BJ (cell line): ENCODE measurements around the gene EIF2S2. TPM values are rescaled to one million over a fixed set of nuclear protein-coding genes. Genes with fewer than 3 reads are reported as not detected.
A peak's percentile ranks its signal among the peaks of the same experiment; 100 is the strongest.

Experiments used
- CTCF ChIA-PET: fragments of 350-600 bp; formaldehyde crosslinking; extraction: SDS; loops from one replicate; lab custom pipeline; 2021; ENCODE audit warnings: antibody characterized with exemption, inconsistent platforms; lab: Yijun Ruan, JAX
- POLR2A ChIA-PET: fragments of 300-600 bp; sonication (Branson Sonifier 250); formaldehyde crosslinking; extraction: SDS; loops from one replicate; lab custom pipeline; 2021; ENCODE audit warnings: antibody characterized with exemption; lab: Charles Lee
- DNase-seq: peaks from one replicate; pipeline ENCODE4 v3.0.0-alpha.2; 2011; ENCODE audit warnings: low read depth
- H3K27me3 ChIP-seq: 2 replicates; pipeline ENCODE4 v1.6.0; 2011; ENCODE audit warnings: low read length; ENCODE audit not compliant: control insufficient read depth, insufficient read depth
- H3K36me3 ChIP-seq: 2 replicates; pipeline ENCODE4 v1.5.1; 2011; ENCODE audit warnings: low read length; ENCODE audit not compliant: control insufficient read depth, insufficient read depth
- H3K4me3 ChIP-seq: 2 replicates; pipeline ENCODE4 v1.5.1; 2011; ENCODE audit warnings: low read depth, mild to moderate bottlenecking, control low read depth, low read length
- polyA plus RNA-seq: library from polyadenylated mRNA; depleted of rRNA; stranded (reverse); fragments of >200 nt; gene quantifications from 2 replicates; pipeline ENCODE4 v1.2.3, GENCODE V29; 2011
- TF ChIP-seq, protein P1 (sequence below): IDR thresholded peaks from 2 replicates; pipeline ENCODE4 v1.5.1; 2011; ENCODE audit warnings: low read depth, mild to moderate bottlenecking, control low read depth, inconsistent platforms, low read length, moderate library complexity; ENCODE audit not compliant: insufficient read depth

Gene EIF2S2
- polyA plus RNA-seq, 1 experiment = 78.6 TPM

GRCh38 chr20:34066476-34067090 lies 45.5 kb downstream of the EIF2S2 start:
- ChIA-PET CTCF (interaction anchor here (0.6 to 9.0 kb wide), 4 partner anchors 64 to 1081 kb away, joined by 3 to 117 read pairs (median 6); partner anchors contain the start of gene RALY), POLR2A (no interaction called here)
- Histone ChIP-seq H3K27me3 (no peaks in the 10 kb centered on the region), H3K4me3 (no peak overlapping the region), H3K36me3 (no peaks in the 10 kb centered on the region; the same call in 1 of the 2 replicates)
- TF ChIP-seq, protein P1, sequence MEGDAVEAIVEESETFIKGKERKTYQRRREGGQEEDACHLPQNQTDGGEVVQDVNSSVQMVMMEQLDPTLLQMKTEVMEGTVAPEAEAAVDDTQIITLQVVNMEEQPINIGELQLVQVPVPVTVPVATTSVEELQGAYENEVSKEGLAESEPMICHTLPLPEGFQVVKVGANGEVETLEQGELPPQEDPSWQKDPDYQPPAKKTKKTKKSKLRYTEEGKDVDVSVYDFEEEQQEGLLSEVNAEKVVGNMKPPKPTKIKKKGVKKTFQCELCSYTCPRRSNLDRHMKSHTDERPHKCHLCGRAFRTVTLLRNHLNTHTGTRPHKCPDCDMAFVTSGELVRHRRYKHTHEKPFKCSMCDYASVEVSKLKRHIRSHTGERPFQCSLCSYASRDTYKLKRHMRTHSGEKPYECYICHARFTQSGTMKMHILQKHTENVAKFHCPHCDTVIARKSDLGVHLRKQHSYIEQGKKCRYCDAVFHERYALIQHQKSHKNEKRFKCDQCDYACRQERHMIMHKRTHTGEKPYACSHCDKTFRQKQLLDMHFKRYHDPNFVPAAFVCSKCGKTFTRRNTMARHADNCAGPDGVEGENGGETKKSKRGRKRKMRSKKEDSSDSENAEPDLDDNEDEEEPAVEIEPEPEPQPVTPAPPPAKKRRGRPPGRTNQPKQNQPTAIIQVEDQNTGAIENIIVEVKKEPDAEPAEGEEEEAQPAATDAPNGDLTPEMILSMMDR = no peak
- peak; percentile 70 for DNase-seq

GRCh38 chr20:34065260-34065659 lies 46.8 kb downstream of the EIF2S2 start:
- ChIA-PET POLR2A (interaction anchor here (1.0 kb wide), 1 partner anchor 47 kb away, joined by 3 read pairs; the partner anchor contains the start of gene EIF2S2), CTCF (interaction anchor here (0.6 to 9.0 kb wide), 7 partner anchors 8 to 203 kb away, joined by 3 to 117 read pairs (median 4); partner anchors contain the start of gene RALY)
- no peak overlapping the region for H3K4me3 ChIP-seq
- TF ChIP-seq, protein P1 = no peak
- no peaks in the 10 kb centered on the region for H3K36me3 ChIP-seq
- DNase-seq = peak; percentile 41
- H3K27me3 ChIP-seq = no peaks in the 10 kb centered on the region

DNA sequence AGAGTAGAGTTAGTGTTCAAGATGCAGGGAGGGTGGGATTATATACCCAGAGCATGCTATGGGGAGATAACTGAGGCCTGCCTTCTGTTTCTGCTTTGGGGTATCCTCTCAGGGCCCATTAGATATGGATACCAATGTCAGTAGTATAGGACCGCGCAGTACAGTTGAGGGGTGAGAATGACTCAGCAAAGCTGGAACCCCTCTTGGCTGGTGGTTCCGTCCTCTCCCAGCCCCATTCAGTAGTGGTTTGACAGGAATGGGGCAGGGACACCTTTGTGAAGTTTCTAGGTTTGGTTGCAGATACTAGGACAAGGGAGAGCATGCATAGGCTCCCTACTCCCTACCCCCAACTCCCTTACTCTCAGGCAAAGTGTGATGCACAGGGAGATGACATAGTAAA lies 47.8 kb downstream of the EIF2S2 start:
- POLR2A ChIA-PET = no interaction called here
- TF ChIP-seq, protein P1 = no peak
- no peak overlapping the region for H3K4me3 ChIP-seq
- DNase-seq = no peak
- CTCF ChIA-PET = interaction anchor here (1.2 to 9.0 kb wide), 3 partner anchors 12 to 202 kb away, joined by 3 to 117 read pairs (median 7); no protein-coding TSS in a partner anchor
- no peaks in the 10 kb centered on the region for H3K36me3 ChIP-seq
- H3K27me3 ChIP-seq = no peaks in the 10 kb centered on the region

DNA sequence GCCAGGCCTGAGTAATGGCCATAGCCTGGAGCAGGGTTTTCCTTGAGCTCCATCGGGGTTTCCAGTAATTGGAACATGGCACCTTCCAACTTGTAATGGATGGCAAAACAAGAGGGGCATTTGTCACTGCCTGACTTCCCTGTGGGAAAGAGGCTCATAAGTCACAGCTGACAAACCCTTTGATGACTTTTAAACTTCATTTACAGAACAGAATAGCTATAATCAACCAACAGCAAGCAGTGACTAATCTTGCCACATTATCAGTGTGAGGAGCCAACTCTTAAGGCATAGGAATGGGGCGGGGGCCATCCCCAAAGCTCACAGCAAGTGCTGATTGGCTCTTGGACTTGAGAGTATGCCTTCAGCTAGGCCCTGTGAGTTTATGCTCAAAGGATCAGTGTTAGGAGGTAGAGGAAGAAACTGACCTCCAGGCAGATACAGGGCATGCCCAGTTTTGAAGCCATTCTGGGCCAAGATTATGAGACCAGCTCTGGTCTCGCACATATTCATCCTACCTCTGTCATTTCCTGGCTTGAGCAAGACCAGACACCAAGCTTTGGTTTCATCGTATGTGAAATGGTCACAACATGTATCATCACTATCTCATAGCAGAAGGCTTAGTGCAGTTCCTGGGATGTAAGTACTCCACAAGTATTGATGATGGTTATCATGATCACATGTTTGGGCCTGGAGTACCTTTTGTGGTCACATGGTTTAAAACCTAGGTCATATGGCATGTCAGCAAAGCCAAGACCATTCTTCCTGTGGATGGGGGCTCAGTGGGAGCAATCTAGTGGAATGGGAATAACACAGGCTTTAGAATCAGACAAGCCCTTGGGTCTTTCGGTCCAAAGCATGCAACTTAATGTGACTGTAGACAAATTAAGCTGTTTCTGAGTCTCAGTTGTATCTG lies 49.2 kb downstream of the EIF2S2 start:
- Histone ChIP-seq H3K27me3 (no peaks in the 10 kb centered on the region), H3K4me3 (no peak overlapping the region), H3K36me3 (no peaks in the 10 kb centered on the region)
- TF ChIP-seq, protein P1 = no peak
- ChIA-PET POLR2A (no interaction called here), CTCF (interaction anchor here (1.2 to 9.0 kb wide), 3 partner anchors 12 to 201 kb away, joined by 3 to 117 read pairs (median 3); no protein-coding TSS in a partner anchor)
- DNase-seq = no peak

DNA sequence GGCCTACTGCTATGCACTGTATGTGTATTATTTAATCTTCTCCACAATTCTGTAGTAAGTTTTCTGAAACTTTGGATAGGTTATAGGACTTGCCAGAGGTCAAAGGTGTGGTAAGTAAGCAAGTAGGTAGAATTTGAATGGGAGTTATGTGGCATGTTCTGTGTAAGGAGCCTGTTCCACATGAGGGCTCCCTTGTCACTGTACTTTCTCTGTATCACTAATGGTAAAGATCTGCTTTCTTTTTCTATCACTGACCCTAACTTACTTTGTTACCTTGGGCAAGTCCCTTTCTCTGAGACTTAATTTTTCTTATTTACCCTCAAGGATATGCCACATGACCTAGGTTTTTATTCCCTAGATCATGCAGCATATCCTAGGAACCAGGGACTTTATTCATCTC lies 50.3 kb downstream of the EIF2S2 start:
- ChIA-PET POLR2A (no interaction called here), CTCF (interaction anchor here (1.6 kb wide), 1 partner anchor 18 kb away, joined by 3 read pairs; no protein-coding TSS in a partner anchor)
- H3K36me3 ChIP-seq = no peaks in the 10 kb centered on the region
- H3K27me3 ChIP-seq = no peaks in the 10 kb centered on the region
- TF ChIP-seq, protein P1 = no peak
- H3K4me3 ChIP-seq = no peak overlapping the region
- DNase-seq = no peak
